NCI-H510A treated with DMSO at 0.1 percent for 48 hours (cell line): Measurements from ENCODE around the gene TMEM204.

Experiments
- DNase-seq: peaks from one replicate; lab custom pipeline; 2025; lab: John Stamatoyannopoulos, UW

The TMEM204 gene

DNA sequence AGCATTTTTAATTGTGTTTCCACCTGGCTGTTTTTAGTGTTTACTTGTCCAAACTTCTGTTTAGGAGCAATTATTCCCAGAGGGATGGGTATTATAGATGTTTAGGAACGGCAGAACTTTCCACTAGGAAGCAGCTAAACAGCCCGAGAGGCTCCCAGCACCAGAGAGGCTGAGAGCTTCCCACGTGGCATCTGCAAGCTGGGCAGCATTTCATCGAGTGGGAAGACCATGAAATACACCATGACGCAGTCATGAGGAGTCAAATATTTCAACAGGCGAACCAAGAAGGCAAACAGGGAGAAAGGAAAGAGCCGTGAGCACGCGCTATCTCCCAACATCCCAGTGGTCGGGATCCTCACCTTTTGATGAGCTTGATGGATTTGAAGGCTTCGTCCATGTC lies 24.1 kb downstream of the TMEM204 start:
- DNase-seq, result no peak

DNA sequence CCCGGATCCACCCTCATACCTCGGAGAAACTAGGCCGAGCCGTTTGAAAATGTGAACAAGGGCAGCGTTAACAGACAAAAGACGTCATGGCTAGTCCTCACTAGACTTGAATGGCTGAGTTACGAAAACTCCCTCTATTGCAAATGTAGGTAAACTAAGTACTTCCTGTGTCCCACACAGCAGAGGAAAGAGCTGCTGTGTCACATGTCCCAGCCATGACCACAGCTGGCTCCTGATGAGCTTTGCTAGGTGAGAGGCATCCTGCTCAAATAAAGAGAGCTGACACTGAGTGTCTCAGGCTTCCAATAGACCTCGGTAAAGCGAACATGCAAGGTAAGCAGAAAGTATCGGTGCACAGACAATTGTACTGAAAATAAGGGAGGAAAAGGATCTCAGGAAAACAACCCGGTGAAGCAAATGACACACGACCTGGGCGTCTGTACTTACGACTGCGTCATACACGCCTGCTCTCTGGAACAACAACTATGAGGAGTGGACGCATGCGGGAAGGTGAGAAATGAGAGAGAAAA lies 26.0 kb downstream of the TMEM204 start:
- peak; percentile 4 for DNase-seq

DNA sequence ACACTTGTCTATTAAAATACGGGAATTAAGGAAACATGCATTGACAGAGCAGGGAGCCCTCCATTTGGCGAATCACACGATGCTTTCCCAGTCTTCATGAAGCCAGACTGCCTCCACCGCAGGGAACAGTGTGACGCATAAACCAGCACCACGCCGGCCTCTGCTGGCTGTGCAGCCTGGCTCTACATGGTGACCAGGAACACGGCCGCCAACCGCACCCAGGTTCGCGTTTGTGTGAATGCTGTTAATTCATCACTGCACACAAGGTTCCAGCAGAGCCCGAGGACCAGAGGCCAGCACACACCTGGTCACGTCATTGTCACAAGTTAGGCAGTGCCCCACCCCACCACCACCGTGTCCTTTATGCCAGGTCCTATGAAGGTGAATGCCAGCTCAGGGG lies 26.7 kb downstream of the TMEM204 start:
- no peak for DNase-seq

DNA sequence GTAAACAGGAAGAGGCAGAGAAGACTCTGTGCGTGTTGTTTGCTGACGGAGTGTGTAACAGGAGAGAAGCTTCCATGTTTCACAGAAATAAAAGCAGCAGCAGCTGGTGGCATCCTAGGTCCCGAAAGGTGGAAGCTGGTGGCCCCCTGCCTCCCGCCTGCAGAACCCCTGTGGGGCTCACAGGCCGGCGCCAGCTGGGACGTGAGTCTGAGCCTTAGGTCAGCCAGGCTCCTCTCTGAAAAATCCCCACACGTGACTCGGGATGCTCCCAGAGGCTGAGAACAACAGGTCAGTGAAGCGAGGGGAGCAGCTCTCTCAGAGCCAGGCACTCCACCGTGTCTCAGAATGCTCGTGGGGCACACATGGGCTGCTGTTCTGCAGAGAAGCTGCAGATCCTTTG lies 27.4 kb downstream of the TMEM204 start:
- no peak for DNase-seq

DNA sequence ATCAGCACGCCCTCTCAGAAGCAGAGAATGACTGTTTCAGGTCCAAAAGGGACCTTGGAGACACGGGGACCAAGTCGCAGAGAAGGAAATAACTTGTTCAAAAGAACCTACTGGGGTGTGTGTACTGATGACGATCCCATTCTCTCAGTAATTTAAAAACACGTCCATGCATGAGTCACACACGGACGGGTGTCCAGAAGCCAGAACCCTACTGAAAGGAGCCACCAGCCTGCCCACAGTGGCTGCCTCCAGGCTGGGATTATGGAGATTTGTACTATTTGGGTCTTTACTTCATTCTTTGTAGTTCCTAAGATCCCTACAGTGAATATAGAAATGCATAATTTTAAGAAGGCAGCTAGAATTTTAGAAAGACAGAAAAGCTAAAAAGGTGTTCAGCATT lies 27.8 kb downstream of the TMEM204 start:
- no peak for DNase-seq

DNA sequence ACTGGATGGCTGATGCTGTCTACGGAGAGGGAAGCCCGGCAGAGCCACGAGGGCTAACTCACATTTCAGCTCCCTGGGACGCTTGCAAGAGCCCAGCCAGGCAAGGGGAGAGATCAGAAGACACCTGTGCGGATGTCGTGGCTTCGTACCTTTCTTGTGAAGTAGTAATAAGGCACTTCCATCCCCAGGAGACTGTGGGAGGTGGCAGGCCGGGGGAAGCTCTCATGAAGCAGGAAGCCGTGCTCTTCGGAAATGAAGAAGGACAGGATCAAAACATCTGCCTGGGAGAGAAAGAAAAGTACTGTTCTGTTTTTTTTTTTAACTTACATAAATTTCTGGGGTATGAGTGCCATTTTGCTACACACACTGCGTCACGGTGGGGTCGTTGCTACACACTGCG lies 28.4 kb downstream of the TMEM204 start:
- DNase-seq, result no peak

DNA sequence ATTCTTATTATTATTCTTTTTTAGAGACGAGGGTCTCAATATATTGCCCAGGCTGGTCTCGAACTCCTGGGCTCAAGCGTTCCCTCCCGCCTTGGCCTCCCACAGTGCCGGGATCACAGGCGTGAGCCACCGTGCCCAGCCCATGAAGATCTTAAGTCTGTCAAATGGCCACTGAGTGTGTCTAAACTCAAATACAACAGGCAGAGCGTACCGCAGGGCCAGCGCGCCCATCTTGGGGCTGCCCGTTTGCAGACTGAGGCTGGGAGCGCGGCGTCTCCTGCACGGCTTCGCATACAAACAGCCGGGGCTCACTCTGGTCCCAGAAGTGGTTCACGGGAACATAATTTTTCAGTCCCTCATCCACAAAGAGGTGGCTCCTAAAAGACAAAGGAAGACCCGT lies 30.3 kb downstream of the TMEM204 start:
- no peak for DNase-seq

DNA sequence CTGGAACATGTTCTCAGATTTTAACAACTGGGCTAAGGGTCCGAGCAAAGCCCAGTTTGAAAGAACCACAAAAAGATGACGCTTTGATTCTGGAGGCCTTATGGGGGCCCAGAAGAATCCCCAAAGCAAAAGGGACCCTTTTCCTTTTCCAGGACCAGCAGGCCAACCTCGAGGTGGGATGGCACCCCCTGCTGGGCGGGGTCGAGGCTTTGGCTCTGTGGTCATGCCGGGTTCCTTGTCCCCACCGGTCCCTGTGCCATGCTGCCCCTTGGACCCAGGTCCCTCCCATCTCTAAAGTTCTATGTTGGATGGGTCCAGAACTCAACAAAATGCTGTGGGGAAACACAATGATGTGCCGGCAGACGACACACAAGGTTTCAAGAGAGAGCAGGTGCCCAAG lies 30.9 kb downstream of the TMEM204 start:
- no peak for DNase-seq

DNA sequence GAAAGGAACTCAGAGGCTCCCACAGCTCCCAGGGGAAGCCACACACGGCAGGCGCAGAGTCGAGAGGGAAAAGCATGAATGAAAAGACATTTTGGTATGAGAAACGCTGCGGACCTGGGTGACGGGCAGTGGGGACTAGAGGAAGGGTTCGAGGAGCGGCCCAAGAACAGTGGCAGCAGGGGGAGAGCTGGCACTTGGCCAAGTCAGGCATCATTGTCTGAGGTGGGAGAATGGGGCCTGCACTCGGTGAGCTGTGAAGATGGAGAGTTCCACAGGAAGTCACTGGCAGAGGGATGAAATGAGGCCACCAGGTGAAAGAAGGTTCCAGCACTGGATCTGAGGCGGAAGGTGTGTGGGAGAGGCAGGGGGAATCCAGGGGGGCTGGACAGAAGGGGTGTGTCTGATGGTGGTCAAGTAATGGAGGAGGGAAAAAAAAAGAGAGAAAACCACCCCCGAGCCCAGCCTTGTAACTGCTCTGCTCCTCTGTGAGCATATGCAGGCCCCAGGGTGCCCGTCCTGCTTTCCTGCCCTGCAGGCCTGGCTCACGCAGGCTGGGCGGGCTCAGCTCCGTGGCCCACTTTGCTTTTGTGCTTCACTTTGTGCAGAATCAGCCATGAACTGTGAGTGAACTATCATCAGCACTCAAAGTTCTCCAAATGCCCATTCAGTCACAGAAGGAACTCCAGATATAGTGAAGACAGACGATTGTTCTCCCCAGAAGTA lies 31.8 kb downstream of the TMEM204 start:
- DNase-seq, result no peak

DNA sequence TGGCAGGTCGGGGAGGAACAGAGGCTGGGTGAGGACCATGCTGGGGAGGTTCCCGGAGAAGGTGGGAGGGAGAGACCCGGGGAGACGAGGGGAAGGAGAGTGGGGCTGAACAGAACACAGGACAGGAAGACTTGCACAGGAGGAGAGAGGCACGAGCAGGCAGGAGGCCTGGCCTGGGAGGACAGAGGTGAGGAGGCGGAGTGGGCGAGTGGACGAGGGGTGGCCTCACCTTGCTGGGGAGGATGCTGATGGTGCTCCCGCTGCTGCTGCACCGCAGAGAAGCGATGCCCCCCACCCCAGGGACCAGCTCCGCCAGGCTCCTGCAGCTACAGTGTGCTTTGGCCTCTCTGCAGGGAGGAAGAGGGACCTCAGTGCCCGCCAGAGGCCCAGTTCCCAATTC lies 34.5 kb downstream of the TMEM204 start:
- no peak for DNase-seq

DNA sequence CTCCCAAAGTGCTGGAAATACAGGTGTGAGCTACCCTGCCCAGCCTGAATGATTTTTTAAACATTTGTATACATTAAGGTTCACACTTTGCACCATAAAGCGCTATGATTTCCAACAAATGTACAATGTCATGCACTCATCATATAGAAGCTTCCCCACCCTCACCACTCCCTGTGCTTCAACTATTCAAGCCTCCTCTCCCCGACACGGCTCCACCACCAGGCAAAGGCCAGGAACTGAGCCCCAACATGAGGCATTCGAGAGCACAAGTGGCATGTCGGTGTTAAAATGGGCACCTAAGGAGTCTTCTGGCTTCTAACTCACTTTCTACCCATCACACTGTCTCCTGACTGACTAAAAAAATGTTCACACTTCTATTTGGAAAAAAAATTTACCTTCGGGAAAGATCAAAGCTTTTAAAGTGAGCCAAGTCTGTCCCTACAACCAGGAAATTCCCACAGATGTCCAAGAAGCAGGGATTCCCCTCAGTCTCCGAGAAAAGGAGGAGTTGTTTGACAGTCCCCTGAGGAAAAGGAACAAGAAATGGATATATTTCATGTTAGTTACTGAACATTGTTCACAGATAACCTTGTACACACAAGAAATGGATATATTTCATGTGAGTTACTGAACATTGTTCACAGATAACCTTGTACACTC lies 37.7 kb downstream of the TMEM204 start:
- DNase-seq, result no peak

DNA sequence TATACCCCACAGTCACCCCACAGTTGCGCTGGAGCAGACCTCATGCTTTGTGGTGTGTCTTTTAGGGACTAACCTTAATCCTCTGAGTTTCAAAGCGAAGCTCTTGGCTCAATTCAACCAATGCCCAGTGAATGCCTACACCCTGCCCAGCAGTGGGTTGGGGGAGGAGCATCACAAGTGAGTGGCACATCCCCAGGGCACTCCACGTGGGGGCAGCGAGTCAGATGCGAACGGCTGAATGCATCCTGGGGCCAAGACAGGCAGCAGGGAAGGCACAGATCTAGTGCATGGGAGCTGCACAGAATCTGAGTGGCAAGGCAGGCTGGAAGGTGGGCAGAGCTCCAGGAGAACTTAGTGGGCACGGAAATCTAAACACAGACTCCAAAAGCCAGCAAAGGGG lies 39.2 kb downstream of the TMEM204 start:
- DNase-seq, result no peak

DNA sequence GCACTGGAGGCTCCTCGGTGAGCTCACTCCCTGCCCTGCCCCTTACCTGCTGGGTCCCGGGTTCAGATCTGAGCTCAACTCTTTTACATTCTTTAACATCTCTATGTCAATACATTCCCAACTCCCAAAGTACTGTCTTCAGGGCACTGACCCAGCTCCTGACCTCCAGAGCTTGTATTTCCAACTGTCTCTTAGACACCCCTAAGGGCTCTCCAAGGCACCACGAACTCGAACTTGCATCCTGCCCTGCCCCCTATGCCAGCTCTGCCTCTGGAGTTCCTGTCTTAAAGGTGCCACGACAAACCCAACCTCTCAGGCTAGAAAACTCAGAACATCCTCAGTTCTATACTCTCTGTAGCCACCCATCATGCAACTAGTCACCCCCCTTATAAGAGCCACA lies 39.8 kb downstream of the TMEM204 start:
- no peak for DNase-seq

DNA sequence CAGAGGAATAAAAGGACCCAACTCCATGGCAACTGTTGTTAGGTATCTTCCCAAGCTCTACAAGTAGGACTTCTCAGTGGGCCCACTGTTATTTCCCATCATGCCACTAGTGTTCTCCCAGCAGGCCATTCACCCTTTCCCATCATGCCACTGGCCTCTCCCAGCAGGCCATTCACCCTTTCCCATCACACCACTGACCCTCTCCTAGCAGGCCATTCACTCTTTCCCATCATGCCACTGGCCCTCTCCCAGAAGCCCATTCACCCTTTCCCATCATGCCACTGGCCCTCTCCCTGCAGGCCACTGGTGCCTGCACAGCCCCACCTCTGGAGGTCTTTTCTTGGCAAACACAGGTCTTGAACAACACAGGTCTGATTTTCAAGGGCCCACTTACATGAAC lies 42.1 kb downstream of the TMEM204 start:
- DNase-seq, result no peak

DNA sequence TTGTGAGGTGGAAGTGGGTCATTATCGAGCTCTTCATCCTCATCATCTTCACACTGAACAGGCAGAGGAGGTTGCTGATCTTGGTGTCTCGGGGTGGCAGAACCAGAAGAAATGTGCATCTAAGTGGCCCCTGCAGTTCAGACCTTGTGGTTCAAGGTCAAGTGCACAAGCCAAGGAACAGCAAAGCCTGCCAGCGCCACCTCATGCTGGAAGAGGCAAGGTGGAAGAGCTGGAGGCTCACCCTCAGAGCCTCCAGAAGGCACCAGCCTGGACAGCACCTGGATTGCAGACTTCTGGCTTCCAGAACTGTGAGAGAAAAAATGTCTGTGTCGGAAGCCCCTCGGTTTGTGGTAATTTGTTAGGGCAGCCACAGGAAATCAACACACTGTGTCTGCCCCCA lies 45.7 kb downstream of the TMEM204 start:
- no peak for DNase-seq

DNA sequence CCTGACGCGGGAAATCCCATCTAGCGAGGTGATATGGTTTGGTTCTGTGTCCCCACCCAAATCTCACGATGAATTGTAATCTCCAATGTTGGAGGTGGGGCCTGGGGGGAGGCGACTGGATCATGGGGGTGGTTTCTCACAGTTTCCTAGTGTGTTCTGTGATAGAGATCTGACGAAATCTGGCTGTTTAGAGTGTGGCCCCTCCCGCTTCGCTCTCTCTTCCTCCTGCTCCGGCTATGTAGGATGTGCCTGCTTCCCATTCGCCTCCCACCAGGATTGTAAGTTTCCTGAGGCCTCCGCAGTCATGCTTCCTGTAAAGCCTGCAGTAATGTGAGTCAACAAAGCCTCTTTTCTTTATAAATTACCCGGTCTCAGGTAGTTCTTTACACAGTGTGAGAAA lies 46.8 kb downstream of the TMEM204 start:
- no peak for DNase-seq

DNA sequence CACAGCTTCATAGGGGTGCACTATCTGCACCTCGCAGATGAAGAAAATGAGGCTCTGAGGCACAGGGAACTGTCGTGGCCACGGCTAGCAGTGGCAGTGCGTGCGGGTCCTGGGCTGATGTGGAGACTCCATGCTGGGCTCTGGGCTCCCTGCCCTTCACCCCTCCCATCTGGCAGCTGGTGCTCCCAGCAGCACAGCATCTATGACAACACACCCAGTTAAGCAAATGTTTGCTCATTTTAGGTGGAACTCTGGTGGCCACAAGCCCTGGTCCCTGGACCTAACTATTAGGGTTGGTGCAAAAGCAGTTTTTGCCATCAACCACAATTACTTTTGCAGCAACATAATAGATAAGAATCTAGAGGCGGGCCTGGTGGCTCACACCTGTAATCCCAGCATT lies 47.5 kb downstream of the TMEM204 start:
- DNase-seq, result no peak

DNA sequence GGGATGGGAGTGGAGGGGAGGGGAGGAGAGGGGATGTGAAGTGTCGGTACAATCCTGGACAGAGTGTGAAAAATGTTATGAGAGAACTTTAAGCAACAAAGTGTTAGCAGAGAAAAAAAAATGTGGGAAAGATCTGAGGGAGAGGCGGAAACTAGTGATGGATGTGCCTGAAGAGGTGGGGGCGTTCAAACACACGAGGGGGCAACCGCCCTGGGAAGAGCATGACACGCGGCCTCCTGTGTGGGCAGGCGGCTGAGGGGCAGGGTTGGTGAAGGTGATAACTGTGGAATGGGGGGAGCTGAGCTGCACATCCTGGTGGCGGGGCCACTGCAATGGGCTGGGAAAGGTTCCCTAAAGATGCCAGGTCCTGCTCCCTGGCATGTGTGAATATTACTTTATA lies 48.3 kb downstream of the TMEM204 start:
- DNase-seq, result no peak

DNA sequence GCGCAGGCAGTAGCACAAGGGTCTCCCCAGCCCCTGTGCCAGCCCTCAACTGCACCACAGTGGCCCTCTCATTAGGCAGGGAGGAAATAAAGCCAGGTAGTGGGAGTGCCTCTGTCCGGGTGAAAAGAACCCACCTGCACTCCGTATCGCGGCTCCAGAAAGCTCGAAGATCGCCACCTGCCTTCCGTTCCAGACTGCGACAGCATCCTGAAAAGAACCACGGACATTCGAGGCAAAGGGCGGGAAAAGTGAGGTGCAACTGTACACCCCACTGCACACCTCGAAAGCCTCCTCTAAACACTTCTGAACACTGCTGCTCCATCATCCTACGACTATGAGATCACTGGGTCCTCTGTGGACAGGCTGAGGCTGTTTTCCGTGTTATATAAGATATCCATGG lies 49.7 kb downstream of the TMEM204 start:
- no peak for DNase-seq

DNA sequence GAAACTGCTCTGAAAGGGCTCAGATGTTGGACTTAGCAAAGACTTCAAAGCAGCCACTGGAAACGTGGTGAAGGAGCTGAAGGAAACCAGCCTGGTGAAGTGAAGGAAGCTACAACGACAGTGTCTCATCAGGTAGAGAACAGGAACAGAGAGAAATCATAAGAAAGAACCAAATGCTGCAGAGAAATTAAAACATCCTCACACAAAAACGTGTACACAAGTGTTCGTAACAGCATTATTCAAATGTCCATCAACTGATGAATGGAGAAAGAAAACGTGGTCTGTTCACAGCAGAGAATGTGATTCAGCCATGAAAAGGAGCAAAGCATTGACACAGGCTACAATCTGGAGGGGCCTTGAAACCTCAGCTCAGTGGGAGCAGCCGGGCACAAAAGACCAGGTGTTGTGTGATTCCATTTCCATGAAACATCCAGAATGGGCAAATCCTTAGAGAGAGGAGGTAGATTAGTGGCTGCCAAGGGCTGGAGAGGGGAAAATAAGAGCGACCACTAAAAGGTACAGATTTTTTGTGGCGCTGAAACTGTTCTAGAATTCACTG lies 51.5 kb downstream of the TMEM204 start:
- DNase-seq, result no peak

DNA sequence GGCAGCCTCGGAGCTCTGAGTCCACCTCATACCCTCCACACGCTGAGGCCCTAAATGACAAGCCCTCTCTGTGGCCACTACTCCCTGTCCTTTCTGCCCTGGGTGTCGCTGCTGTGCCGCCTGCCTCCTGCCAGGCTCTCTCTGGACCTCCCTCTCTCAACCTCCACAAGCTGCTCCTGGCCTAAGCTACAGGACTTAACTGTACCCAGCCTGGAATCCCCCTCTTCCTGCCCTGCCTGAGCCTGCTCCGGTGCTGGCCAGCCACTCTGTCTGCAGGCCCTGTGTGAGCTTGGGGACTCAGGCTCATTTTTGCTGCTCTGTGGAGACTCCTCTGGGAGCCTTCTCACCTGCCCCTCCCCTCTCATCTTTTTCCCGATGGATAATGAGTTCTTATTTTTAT lies 56.9 kb downstream of the TMEM204 start:
- DNase-seq, result no peak

DNA sequence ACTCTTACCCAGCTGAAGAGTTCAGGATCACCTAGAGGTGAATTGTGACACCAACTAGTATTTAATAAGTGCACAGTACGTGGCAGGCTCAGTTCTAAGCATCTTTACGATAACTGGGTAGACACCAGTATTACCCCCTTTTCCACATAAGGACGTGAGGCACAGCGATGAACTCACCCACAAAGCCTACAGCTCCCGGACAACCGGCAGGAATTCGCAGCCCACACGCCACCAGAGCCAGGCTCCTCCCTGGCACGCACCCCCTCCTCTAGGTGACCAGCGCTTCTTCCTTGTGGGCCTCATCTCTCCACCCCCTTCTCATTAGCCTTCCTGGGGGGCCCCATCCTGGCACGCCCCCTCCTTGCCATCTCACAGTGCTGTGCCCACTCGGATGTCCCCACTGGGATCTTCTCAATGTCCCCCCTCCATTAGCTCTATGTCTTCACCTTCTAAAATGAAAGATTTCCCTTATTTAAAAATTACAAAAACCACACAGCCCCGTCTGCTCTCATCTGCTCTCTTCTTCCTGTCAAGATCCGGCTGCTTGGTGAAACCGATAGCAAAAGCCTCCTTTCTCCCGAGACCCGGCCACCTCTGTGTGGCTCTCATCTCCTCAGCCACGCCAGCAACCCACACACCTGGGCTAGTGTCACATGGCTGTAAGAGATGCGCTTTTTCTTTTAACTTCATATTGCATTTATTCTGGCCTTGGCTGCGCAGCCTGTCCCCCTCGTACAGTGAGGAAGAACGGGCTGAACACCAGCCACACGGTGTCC lies 57.7 kb downstream of the TMEM204 start:
- no peak for DNase-seq

DNA sequence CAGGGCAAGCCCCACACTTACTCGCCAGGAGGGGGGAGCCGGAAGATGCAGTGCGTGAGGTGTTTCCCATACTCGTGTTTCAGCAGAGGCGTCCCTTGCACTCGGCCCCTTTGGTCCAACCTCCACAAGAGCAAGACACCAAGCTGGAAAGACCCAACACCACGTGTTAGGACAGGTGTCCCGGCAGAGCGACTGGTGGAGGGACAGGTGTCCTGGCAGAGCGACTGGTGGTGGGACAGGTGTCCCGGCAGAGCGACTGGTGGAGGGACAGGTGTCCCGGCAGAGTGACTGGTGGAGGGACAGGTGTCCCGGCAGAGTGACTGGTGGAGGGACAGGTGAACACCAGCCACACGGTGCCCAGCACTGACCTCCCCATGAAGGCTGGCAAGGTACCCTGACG lies 59.0 kb downstream of the TMEM204 start:
- DNase-seq, result no peak
